ENCODE results near the gene ATP8B4. TPM values are rescaled to one million over a fixed set of nuclear protein-coding genes. Genes with fewer than 3 reads are reported as not detected.

ATP8B4 gene
- total and polyA plus RNA-seq, 2 of the 8 experiments (the other 6 are each of a cell fraction or from before 2014, with no cell fraction given): 0.17 to 0.24 TPM

GRCh38 chr15:50083424-50084025 lies 35.5 kb downstream of the ATP8B4 start (continued):
- TF ChIP-seq CHD7 (IDR thresholded peaks at IDR 0.05; ENCODE audit: insufficient replicate concordance, low read length) (no peak), TAF7 (optimal IDR thresholded peaks at IDR 0.05; ENCODE audit: borderline replicate concordance, low read depth, low read length) (no peak), ATF3 (IDR thresholded peaks at IDR 0.05; ENCODE audit: insufficient read depth, low read depth, low read length) (no peak), SUZ12 (IDR thresholded peaks at IDR 0.05; ENCODE audit: low read length) (no peak), CBX8 (IDR thresholded peaks at IDR 0.05; ENCODE audit: borderline replicate concordance, low read depth, low read length) (no peak), SIX5 (IDR thresholded peaks at IDR 0.05; ENCODE audit: low read depth, low read length) (no peak), SP2 (IDR thresholded peaks at IDR 0.05; ENCODE audit: low read length) (no peak), SRF (IDR thresholded peaks at IDR 0.05; ENCODE audit: low read depth, low read length) (no peak), HDAC6 (IDR thresholded peaks at IDR 0.05; ENCODE audit: low read depth, low read length) (no peak), MAFK (IDR thresholded peaks at IDR 0.05; ENCODE audit: low read depth, low read length) (no peak)
